ENCODE measurements around the gene MLF2. TPM values are rescaled to one million over a fixed set of nuclear protein-coding genes. Genes with fewer than 3 reads are reported as not detected.

MLF2 gene
- total RNA-seq, 1 experiment from 2014 or later: 309 TPM

DNA sequence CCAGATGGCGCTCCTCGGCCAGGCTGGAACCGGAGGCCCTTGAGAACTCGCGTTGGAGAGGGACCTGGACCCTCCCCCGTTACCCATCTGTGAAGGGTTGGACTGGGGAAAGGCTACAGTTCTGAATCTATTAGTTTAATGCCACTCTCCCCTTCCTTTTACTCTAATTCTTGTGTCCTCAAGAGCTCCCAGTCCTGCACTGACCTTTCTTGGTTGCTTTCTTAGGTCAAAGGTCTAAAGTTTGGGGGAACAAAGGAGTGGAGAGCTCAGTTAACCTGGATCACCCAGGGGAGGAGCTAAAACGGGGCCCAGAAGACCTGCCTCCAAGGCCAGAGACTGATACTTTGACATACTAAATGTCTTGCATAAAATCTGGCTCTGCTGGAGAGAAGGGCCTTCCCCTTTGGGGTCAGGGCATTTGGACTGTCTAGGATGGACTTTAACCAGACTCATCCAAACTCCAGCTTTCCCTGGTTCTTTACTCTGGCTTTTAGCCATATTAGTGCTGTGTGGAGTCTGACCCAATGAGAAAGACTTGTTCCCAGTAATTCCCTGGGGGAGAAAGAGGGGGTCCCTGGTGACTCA lies 923 bp upstream of the MLF2 start:
- DNase-seq (ENCODE audit: low read depth, low spot score) (no peak), ATAC-seq (no peak; the same call in 1 of the 2 replicates)
- ChIA-PET CTCF (interaction anchor here (0.5 to 4.6 kb wide), 24 partner anchors 8 to 283 kb away, joined by 3 to 53 read pairs (median 8); partner anchors contain the start of genes CDCA3, COPS7A, GPR162 and LAG3), POLR2A (interaction anchor here (0.7 to 3.3 kb wide), 14 partner anchors 8 to 191 kb away, joined by 3 to 41 read pairs (median 4); partner anchors contain the start of genes CDCA3, COPS7A, PTMS and TPI1), RAD21 (ENCODE audit: low non-redundant PET in 1 of 2, low total read pairs in 2 of 2, uncharacterized antibody in 2 of 2, unreplicated experiment in 2 of 2) (interaction anchor here (0.8 to 2.9 kb wide), 4 partner anchors 11 to 29 kb away, joined by 3 to 15 read pairs (median 4); partner anchors contain the start of genes COPS7A (in 1 of the 2) and PTMS (in 1 of the 2))
- peak overlapping the region; percentile 76 for H3K4me2 ChIP-seq (ENCODE audit: low read length)
- peak overlapping the region in 1 of 2 experiments; percentile 99; a peak in 3 of 4 replicates for H3K4me3 ChIP-seq (replicated peaks in 1 of 2; ENCODE audit: low read depth in 1 of 2, low read length in 2 of 2)
- TF ChIP-seq, protein P1, sequence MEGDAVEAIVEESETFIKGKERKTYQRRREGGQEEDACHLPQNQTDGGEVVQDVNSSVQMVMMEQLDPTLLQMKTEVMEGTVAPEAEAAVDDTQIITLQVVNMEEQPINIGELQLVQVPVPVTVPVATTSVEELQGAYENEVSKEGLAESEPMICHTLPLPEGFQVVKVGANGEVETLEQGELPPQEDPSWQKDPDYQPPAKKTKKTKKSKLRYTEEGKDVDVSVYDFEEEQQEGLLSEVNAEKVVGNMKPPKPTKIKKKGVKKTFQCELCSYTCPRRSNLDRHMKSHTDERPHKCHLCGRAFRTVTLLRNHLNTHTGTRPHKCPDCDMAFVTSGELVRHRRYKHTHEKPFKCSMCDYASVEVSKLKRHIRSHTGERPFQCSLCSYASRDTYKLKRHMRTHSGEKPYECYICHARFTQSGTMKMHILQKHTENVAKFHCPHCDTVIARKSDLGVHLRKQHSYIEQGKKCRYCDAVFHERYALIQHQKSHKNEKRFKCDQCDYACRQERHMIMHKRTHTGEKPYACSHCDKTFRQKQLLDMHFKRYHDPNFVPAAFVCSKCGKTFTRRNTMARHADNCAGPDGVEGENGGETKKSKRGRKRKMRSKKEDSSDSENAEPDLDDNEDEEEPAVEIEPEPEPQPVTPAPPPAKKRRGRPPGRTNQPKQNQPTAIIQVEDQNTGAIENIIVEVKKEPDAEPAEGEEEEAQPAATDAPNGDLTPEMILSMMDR (IDR thresholded peaks at IDR 0.05 in 2 of 3, conservative IDR thresholded peaks at IDR 0.05 in 1 of 3; ENCODE audit: borderline replicate concordance in 1 of 3, insufficient read depth in 1 of 3, low read depth in 2 of 3, low read length in 2 of 3): peak; percentile 95; a peak in 2 of 6 replicates
- TF ChIP-seq SIN3A (IDR thresholded peaks at IDR 0.05; ENCODE audit: low read depth) (no peak), ZNF274 (IDR thresholded peaks at IDR 0.05; ENCODE audit: low read depth, low read length) (no peak), RAD21 (IDR thresholded peaks at IDR 0.05; ENCODE audit: low read depth) (peak; percentile 100; the same call in 1 of the 2 replicates), EGR1 (IDR thresholded peaks at IDR 0.05; ENCODE audit: low read depth) (no peak), CBX3 (IDR thresholded peaks at IDR 0.05; ENCODE audit: low read depth) (no peak)
- peaks cover 14 to 37% of the 10 kb centered on the region in 2 experiments; a peak in 3 of 4 replicates for H3K4me1 ChIP-seq (ENCODE audit: control insufficient read depth in 1 of 2, insufficient read depth in 2 of 2, low read length in 2 of 2)
- H3K27ac ChIP-seq (ENCODE audit: low read depth, low read length): peak overlapping the region; percentile 92
- H3K79me2 ChIP-seq (ENCODE audit: insufficient read depth, low read length): peaks cover 31% of the 10 kb centered on the region
- H3K9me3 ChIP-seq (ENCODE audit: control insufficient read depth in 1 of 2, insufficient read depth in 1 of 2, low read depth in 1 of 2, low read length in 2 of 2): no peaks in the 10 kb centered on the region
- H4K20me1 ChIP-seq (ENCODE audit: insufficient read depth): no peaks in the 10 kb centered on the region
- H3K27me3 ChIP-seq (ENCODE audit: insufficient read depth, low read length): no peaks in the 10 kb centered on the region
- no peaks in the 10 kb centered on the region for H3K9me2 ChIP-seq (ENCODE audit: insufficient read depth)
- intact Hi-C loops (cut with micrococcal nuclease): loop anchor here (1.0 to 5.0 kb wide), 4 partner anchors 13 to 208 kb away; partner anchors contain the start of gene PTMS
- H2AFZ ChIP-seq (ENCODE audit: low read depth, low read length, poor library complexity, severe bottlenecking): no peak overlapping the region
- H3K36me3 ChIP-seq (ENCODE audit: control insufficient read depth in 1 of 2, insufficient read depth in 2 of 2, low read length in 2 of 2): peaks cover 21 to 29% of the 10 kb centered on the region in 2 experiments; a peak in 3 of 4 replicates
- H3K9ac ChIP-seq (ENCODE audit: low read length): peak overlapping the region; percentile 99
- no TSS peak for BruUV-seq (replicated peaks)

Data from HCT116 (cell line).